ENCODE data around the gene MAFG. TPM values are rescaled to one million over a fixed set of nuclear protein-coding genes. Genes with fewer than 3 reads are reported as not detected.

The MAFG gene
- total RNA-seq, 1 experiment from 2014 or later: 49.7 TPM

DNA sequence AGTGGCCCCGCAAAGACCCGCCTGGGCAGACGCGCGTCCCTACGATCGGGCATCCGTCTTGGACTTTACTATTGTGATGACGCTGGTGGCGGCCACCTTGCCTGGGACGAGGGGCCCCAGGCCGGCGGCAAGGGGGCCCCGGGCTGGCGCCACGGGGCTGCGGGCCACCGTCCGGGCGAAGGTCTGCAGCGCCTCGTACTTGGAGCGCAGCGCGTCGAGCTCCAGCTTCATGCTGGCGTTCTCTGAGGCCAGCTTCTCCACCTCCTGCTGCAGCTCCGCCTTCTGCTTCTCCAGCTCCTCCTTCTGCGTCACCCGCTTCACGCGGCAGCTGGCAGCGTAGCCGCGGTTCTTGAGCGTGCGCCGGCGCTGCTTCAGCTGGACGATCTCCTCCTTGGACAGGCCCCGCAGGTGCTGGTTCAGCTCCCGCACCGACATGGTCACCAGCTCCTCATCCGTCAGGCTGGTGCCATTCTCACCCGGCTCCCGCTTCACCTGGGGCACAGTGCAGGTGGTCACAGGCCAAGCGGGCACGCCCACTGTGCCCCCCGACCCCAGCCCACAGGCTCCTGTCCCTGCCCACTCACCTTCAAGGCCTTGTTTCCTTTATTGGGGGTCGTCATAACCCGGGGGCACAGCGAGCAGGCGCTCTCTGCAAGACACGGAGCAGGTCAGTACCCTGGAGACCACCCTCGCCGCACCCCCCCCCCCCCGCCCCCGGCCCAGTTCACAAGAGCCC is 4.8 kb downstream of the MAFG start:
- POLR2A ChIA-PET (ENCODE audit: low non-redundant PET): no interaction called here
- BruUV-seq (replicated peaks): no TSS peak
- Histone ChIP-seq H3K27ac (ENCODE audit: low read depth, low read length, poor library complexity, severe bottlenecking) (peak overlapping the region; percentile 73), H3K9me3 (ENCODE audit: low read depth, low read length, poor library complexity, severe bottlenecking) (no peaks in the 10 kb centered on the region), H3K4me3 (ENCODE audit: low read depth, low read length, poor library complexity, severe bottlenecking) (no peak overlapping the region), H3K4me1 (ENCODE audit: insufficient read depth, low read length, poor library complexity, severe bottlenecking) (peaks cover 26% of the 10 kb centered on the region), H3K27me3 (replicated peaks; ENCODE audit: insufficient read depth, low read depth, low read length, poor library complexity) (no peaks in the 10 kb centered on the region), H3K36me3 (ENCODE audit: insufficient read depth, low read length, poor library complexity, severe bottlenecking) (peaks cover 19% of the 10 kb centered on the region)
- CTCF ChIA-PET: no interaction called here
- no peak for DNase-seq (ENCODE audit: low spot score)
- intact Hi-C loops (cut with micrococcal nuclease; ENCODE audit: unreplicated experiment): no loop called here
- TF ChIP-seq EZH2 (IDR thresholded peaks at IDR 0.05; ENCODE audit: borderline replicate concordance, low read depth, low read length, poor library complexity, severe bottlenecking): no peak
- no peak for TF ChIP-seq CTCF (conservative IDR thresholded peaks at IDR 0.05; ENCODE audit: low read depth, low read length)

DNA sequence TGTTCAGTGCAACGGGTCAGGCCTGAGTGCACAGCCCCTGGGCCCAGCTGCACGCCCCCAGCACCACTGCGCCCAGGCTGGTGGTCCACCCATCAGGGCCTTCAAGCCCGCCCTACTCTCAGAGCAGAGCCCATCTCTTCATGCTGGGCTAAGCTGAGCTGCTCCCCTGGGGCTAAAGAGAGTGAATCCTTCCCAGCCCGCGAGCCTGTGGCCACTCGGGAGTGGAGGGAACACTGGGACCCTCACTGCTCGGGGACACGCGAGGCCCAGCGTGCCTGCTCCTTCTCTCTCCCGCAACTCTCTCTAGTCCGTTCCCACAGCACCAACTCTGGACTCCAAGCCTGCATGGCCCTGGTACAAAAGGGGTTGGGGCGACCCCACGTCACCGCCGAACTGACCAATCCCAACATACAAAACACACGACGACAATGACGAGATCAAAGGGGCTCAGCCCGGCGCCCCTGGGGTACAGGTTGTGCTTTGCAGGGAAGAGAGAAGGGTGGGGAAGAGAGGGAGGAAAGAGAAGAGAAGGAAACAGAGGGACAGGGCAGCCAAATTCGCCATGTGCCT is 5.5 kb downstream of the MAFG start:
- Histone ChIP-seq H3K9me3 (ENCODE audit: low read depth, low read length, poor library complexity, severe bottlenecking) (no peaks in the 10 kb centered on the region), H3K36me3 (ENCODE audit: insufficient read depth, low read length, poor library complexity, severe bottlenecking) (peaks cover 19% of the 10 kb centered on the region), H3K4me1 (ENCODE audit: insufficient read depth, low read length, poor library complexity, severe bottlenecking) (peaks cover 28% of the 10 kb centered on the region), H3K27ac (ENCODE audit: low read depth, low read length, poor library complexity, severe bottlenecking) (peak overlapping the region; percentile 42), H3K27me3 (replicated peaks; ENCODE audit: insufficient read depth, low read depth, low read length, poor library complexity) (no peaks in the 10 kb centered on the region), H3K4me3 (ENCODE audit: low read depth, low read length, poor library complexity, severe bottlenecking) (no peak overlapping the region)
- intact Hi-C loops (cut with micrococcal nuclease; ENCODE audit: unreplicated experiment): no loop called here
- TF ChIP-seq CTCF (conservative IDR thresholded peaks at IDR 0.05; ENCODE audit: low read depth, low read length): no peak
- no peak for TF ChIP-seq EZH2 (IDR thresholded peaks at IDR 0.05; ENCODE audit: borderline replicate concordance, low read depth, low read length, poor library complexity, severe bottlenecking)
- no peak for DNase-seq (ENCODE audit: low spot score)
- CTCF ChIA-PET: no interaction called here
- POLR2A ChIA-PET (ENCODE audit: low non-redundant PET): no interaction called here
- BruUV-seq (replicated peaks): no TSS peak

DNA sequence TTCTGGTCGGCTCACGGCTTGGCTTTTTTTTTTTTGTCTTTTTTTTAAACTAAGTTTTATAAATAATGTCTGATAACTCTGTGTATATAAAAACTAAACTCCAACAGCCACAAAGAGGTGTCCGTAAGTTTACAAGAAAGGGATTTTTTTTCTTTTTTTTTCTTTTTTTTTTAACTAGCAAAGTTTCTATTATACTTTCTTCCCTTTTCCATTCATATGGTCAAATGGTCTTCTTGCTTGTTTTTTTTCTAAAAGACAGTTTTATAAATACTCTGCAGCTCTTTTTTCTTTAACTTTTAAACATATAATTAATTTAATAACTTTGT is 6.0 kb downstream of the MAFG start:
- ChIA-PET POLR2A (ENCODE audit: low non-redundant PET) (no interaction called here), CTCF (no interaction called here)
- H3K4me1 ChIP-seq (ENCODE audit: insufficient read depth, low read length, poor library complexity, severe bottlenecking): peaks cover 34% of the 10 kb centered on the region
- H3K4me3 ChIP-seq (ENCODE audit: low read depth, low read length, poor library complexity, severe bottlenecking): no peak overlapping the region
- DNase-seq (ENCODE audit: low spot score): no peak
- H3K27ac ChIP-seq (ENCODE audit: low read depth, low read length, poor library complexity, severe bottlenecking): no peak overlapping the region
- intact Hi-C loops (cut with micrococcal nuclease; ENCODE audit: unreplicated experiment): no loop called here
- no peak for TF ChIP-seq EZH2 (IDR thresholded peaks at IDR 0.05; ENCODE audit: borderline replicate concordance, low read depth, low read length, poor library complexity, severe bottlenecking)
- H3K27me3 ChIP-seq (replicated peaks; ENCODE audit: insufficient read depth, low read depth, low read length, poor library complexity): no peaks in the 10 kb centered on the region
- H3K9me3 ChIP-seq (ENCODE audit: low read depth, low read length, poor library complexity, severe bottlenecking): no peaks in the 10 kb centered on the region
- peaks cover 19% of the 10 kb centered on the region for H3K36me3 ChIP-seq (ENCODE audit: insufficient read depth, low read length, poor library complexity, severe bottlenecking)
- TSS peak; percentile 23 for BruUV-seq (replicated peaks)
